KBM-7 (cell line): ENCODE data around the gene PDZD2.

Experiments
- DNase-seq: peaks from one replicate; pipeline ENCODE4 v3.0.0-alpha.2; 2015
- in situ Hi-C: fragments of 300-500 bp; cut with MboI; formaldehyde crosslinking; loops from 2 replicates; pipeline ENCODE4 v1.14.3; 2020; ENCODE audit warnings: low sequenced_read_pairs, low pct_unique_long_range_greater_than_20kb, mixed read lengths

Gene PDZD2

DNA sequence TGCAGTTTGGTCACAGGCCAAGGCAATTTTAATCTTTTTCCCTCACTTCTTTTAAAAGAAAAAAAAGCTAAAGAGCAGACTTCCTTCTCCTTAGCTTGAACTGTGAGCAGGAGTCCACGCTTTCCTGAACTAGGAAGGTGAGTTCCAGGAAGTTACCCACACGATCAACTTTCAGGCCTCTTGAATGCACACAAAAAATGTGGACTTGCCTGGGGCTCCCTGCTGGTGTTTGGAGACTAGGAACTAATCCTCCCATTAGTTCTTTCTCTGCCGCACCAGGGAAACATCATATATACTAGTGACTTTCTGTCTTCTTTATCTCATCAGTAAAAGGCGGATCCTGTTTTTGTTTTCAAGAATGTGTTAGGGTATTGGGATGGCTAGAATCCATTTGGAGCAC lies 295.2 kb downstream of the PDZD2 start:
- in situ Hi-C loops, result no loop called here
- no peak for DNase-seq

DNA sequence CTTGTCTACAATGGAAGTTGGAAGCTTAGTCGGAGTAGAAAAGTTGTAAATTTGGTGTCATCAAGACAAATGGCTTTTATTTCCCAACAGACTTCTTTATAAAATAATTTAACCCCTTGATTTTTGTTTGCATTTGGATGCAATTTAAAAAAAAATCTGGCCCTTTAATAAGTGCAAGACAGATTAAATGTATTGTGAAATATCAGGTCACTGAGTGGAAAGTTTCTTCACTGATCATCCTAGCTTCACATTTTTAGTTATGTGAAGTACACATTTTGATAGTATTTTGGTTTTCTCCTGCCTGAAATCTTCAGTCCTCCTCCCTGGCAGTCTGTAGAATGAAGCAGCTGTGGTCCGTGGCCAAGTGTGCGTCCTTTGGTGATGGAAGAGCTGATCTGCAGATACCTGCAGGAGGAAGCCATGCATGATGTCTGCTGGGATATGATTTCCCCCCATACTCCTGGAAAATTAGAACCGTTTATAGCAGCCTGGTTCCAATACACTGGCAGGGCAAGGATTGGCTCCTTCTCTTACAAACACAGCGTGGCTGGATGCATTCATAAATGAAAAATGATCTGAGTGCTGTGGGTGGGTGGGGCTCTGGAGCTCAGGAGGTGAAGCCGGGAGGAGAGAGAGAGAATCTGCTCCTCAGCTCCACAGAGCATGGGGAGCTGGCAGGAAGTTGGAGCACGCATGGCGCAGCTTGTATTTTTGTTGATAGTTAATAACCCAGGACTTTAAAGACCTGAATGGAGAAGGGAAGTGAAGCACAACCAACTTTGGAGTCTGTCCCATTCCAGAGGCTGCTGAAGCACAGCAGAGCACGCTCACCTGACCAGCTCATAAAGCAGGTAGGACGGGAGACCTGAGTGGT lies 296.8 kb downstream of the PDZD2 start:
- DNase-seq, result no peak
- in situ Hi-C loops, result no loop called here

GRCh38 chr5:31936683-31937082 lies 297.8 kb downstream of the PDZD2 start:
- no peak for DNase-seq
- in situ Hi-C loops, result no loop called here

DNA sequence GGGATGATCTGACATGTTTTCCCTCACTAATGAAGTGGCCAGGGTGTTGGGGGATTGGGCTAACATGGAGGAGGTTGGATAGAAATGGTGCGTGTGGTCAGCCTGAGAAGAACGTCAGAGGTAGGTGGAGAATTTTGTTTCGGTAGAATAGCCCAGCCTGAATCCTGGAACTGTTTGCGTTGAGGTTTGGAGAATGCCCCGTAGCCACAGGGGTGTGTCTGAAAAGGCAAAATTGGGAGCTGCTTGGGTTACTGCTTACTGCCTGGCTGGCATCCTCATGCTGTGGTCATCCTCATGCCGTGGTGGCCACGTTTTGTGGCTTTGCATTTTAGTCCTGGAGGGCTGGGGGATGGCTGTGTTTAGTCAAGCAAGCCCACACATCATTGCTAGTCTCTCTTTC lies 298.3 kb downstream of the PDZD2 start:
- in situ Hi-C loops, result no loop called here
- no peak for DNase-seq

DNA sequence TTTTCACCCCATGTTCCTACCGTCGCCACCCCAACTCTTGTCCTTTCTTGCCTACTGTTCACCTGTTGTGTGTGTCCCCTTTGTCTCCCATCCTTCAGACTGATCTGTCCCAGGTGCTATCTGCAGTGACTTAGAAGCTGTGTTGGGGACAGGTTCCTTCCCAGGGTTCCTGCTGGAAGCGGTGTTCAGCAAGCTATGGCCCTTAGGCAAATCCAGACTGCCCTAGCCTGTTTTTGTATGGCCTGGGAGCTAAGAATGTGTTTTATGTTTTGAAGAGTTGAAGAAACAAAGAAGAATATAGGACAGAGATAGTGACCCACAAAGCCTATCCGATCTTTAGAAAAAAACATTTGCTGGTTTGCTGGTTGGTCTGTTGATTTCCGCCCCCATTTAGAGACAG lies 298.8 kb downstream of the PDZD2 start:
- in situ Hi-C loops, result no loop called here
- no peak for DNase-seq

DNA sequence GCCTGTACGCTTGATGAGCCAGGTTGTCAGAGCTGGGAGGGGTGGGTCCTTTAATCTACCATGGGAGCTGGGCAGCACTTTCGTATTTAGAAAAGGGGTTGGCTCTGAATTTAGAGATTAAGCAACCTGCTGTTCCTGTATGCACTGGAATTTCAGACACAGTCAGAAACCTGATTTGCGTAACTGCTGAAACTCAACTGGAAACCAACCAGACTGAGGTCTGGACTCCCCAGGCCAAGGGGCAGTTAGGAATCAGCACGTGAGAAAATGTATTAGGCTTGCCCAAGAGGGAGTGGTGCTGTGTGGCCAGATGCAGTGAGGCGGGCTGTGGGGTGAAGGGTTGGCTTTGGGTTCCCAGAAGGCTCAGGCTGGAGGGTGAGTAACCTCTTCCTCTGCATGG lies 300.2 kb downstream of the PDZD2 start:
- in situ Hi-C loops, result no loop called here
- DNase-seq, result no peak

GRCh38 chr5:31941151-31941755 lies 302.3 kb downstream of the PDZD2 start:
- in situ Hi-C loops, result no loop called here
- no peak for DNase-seq

DNA sequence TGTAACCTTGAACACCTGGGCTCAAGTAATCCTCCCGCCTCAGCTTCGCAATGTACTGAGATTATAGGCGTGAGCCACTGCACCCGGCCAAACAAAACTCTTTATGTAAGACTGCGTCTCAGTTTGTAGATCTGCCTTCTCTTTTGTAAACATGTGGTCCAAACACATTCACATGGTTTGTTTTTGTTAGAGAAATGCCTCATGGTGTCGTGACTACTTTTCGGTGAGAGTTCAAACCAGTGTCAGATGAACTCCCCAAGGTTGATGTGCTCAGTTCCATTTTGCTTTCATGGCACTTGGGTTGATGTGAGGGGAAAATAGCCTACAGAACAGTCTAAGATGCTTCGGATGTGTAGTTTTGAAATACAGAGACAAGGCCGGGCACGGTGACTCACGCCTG lies 303.6 kb downstream of the PDZD2 start:
- DNase-seq, result no peak
- in situ Hi-C loops, result no loop called here

GRCh38 chr5:31944684-31945445 lies 305.9 kb downstream of the PDZD2 start:
- in situ Hi-C loops, result no loop called here
- DNase-seq, result no peak

DNA sequence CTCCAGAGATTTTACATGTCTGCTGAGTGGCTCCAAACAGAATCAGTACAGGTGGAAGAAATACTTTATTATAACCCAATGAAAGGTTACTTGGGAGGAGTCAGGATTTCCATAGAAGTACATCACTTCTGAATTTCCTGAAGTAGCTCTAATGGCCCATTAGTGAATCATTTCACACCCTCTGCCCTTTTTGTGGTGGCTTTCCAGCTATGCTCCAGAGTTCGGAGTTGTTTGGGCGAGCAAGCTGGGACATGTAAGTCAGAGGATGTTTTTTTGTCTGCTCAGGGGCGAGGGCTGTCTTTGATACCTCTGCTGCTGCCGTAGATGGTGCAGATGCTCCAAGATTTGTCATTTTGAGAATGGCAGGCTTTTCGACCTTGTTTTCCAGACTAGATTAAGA lies 309.1 kb downstream of the PDZD2 start:
- no peak for DNase-seq
- in situ Hi-C loops, result no loop called here

GRCh38 chr5:31952067-31952466 lies 313.1 kb downstream of the PDZD2 start:
- in situ Hi-C loops, result no loop called here
- no peak for DNase-seq

GRCh38 chr5:31954091-31954490 lies 315.2 kb downstream of the PDZD2 start:
- no peak for DNase-seq
- in situ Hi-C loops, result no loop called here

GRCh38 chr5:31957151-31957550 lies 318.2 kb downstream of the PDZD2 start:
- in situ Hi-C loops, result no loop called here
- DNase-seq, result no peak

GRCh38 chr5:31962351-31962751 lies 323.4 kb downstream of the PDZD2 start:
- no peak for DNase-seq
- in situ Hi-C loops, result no loop called here

DNA sequence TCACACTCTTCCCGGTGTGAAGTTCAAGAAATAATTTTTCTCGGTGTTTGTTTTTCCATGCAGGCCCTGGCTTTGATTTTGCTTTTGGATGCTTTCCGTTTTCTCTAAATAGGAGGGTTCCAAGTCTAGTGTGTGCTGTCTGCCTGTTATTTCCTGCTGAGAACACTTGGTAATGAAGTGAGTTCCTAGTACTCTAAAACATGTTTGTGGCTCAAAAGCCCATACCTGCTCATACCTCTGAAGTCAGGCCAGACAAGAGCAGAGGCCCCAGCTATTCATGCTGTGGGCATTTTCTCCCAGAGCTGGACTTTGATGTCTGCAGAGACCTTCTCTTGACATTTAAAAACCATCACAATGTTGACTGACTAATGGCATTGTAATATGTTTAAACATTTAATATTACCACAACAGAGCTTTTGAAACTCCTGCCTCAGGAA lies 324.0 kb downstream of the PDZD2 start:
- DNase-seq, result no peak
- in situ Hi-C loops, result no loop called here

- in situ Hi-C loops, result no loop called here
- no peak for DNase-seq
Observed at GRCh38 chr5:31963358-31964006, 324.6 kb downstream of the PDZD2 start.

DNA sequence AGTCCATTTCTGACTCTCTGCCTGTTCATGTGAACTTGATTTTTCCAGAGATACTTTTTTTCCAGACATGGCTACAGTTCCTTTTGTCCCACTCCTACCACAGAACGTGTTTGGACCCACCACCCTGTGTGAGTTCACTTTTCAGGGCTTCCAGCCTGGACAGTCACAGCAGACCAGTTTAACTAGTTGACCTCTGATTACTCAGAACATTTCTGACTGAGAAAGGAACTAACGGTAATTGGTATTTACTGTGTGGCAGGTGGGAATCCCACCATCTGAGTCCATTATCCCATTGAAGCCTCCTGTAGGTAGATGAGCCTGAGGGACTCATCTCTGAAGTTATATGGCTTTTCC lies 325.1 kb downstream of the PDZD2 start:
- in situ Hi-C loops, result no loop called here
- DNase-seq, result no peak

DNA sequence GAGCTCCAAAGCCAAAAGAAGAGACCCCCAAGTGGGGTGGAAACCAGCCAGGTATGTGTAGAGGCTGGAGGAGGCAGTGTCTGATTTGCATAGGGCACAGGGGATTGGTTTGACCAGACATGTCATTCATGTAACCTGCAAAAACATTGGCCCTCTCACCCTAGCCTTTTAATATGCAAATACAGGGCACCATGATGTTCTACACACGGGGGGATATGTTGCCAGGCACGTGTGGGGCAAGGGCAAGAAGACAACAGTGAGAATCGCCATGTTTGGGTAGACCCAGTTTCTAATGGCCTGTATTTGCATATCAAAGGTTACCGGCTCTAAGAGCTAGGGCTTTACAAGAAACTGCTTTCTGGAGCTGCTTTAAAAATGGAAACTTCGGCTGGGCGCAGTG lies 326.3 kb downstream of the PDZD2 start:
- in situ Hi-C loops, result no loop called here
- DNase-seq, result no peak

DNA sequence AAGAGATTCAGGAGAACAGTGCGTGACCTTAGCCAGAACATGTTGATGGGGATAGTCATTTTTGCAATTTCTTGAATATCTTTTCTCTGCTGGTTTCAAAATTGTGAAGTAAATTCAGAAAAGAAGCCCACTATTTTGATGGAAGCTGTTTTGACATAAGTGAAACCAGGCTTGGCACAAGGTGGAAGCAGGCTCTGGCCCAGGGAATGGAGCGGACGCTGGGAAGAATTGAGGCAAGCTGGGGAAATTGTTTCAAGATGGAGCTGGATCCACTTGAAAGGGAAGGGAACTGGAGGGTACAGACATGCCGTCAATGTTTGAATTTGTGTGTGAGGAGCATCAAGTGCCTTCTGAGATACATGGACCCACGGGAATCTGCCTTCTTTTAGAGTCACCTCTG lies 328.0 kb downstream of the PDZD2 start:
- in situ Hi-C loops, result no loop called here
- DNase-seq, result no peak

DNA sequence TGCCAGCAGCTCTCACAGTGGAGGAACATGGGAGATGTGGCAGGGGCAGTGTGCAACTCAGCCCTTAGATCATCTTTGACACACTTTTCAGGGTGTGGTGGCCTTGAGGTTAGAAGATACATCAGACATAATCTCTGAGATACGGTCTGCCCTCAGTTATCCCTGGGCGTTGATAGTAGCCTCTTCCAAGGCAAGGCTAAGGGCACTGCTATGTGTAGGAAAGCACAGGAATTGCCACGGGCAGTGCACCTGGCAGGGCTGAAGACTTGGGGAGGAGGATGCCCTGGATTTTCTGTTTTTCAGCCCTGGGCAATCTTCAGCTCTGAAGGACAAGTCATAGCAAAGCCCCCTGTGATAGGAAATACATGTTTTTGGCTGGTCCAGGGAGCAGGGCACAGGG lies 328.5 kb downstream of the PDZD2 start:
- DNase-seq, result no peak
- in situ Hi-C loops, result no loop called here
